Stimulated activated naive CD8-positive, alpha-beta T cell treated with anti-CD3 and anti-CD28 coated beads, Interleukin-15, amount 100 ng/mL, for 72 hours (primary cell): ENCODE data around the gene LXN.
"Not testable (repeated sequence)": the region's sequence is repeated elsewhere in the genome, so short reads cannot be mapped to it uniquely, and the experiment has no call there.

Experiments used
- ATAC-seq: fragments of 150-1000 bp; cut with Tn5 transposase; 2 replicates; pipeline ENCODE4 v1.10.0; 2021; ENCODE audit warnings: mild to moderate bottlenecking, moderate library complexity
- DNase-seq, 2 donors: peaks; one replicate each; pipeline ENCODE4 v3.0.0; 2021 to 2022
- H3K27ac Mint-ChIP-seq, 2 donors: one replicate each; pipeline ENCODE4 v1.8.0; 2022; ENCODE audit warnings: mild to moderate bottlenecking in 2 of 2, mixed read lengths in 2 of 2, moderate library complexity in 2 of 2
- H3K27me3 Mint-ChIP-seq: one replicate; pipeline ENCODE4 v1.8.0; 2022; ENCODE audit warnings: mixed read lengths
- H3K4me1 Mint-ChIP-seq: one replicate; pipeline ENCODE4 v1.8.0; 2022; ENCODE audit warnings: mild to moderate bottlenecking, mixed read lengths
- H3K4me3 Mint-ChIP-seq, 2 donors: one replicate each; pipeline ENCODE4 v1.8.0; 2022; ENCODE audit warnings: mild to moderate bottlenecking in 2 of 2, mixed read lengths in 2 of 2, moderate library complexity in 1 of 2
- H3K9me3 Mint-ChIP-seq, 2 donors: one replicate each; pipeline ENCODE4 v1.8.0; 2022; ENCODE audit warnings: mixed read lengths in 2 of 2

LXN gene

GRCh38 chr3:158693866-158694456 is 21.5 kb upstream of the LXN start:
- not testable (repeated sequence) for H3K27me3 Mint-ChIP-seq, H3K4me3 Mint-ChIP-seq, DNase-seq, ATAC-seq, H3K27ac Mint-ChIP-seq, H3K4me1 Mint-ChIP-seq, H3K9me3 Mint-ChIP-seq

GRCh38 chr3:158685159-158685558 is 12.7 kb upstream of the LXN start:
- H3K27ac Mint-ChIP-seq, result no peak overlapping the region
- no peaks in the 10 kb centered on the region for H3K27me3 Mint-ChIP-seq
- no peak for DNase-seq

GRCh38 chr3:158683230-158683962 is 10.9 kb upstream of the LXN start:
- no peak for DNase-seq
- Mint-ChIP-seq H3K27ac (peak overlapping the region in 1 of 2 donors; percentile 27), H3K4me1 (no peaks in the 10 kb centered on the region), H3K9me3 (no peaks in the 10 kb centered on the region), H3K27me3 (no peaks in the 10 kb centered on the region), H3K4me3 (no peak overlapping the region)
- ATAC-seq, result no peak

More at GRCh38 chr3:158685159-158685558, 12.7 kb upstream of the LXN start:
- Mint-ChIP-seq H3K4me1 (no peaks in the 10 kb centered on the region), H3K4me3 (no peak overlapping the region), H3K9me3 (no peaks in the 10 kb centered on the region)
- no peak for ATAC-seq

GRCh38 chr3:158680861-158681260 is 8.4 kb upstream of the LXN start:
- Mint-ChIP-seq H3K27ac (no peak overlapping the region), H3K27me3 (no peaks in the 10 kb centered on the region), H3K9me3 (no peaks in the 10 kb centered on the region), H3K4me1 (no peaks in the 10 kb centered on the region), H3K4me3 (no peak overlapping the region)
- ATAC-seq (no peak), DNase-seq (no peak)

- no peaks in the 10 kb centered on the region for H3K4me1 Mint-ChIP-seq
- H3K4me3 Mint-ChIP-seq, result no peak overlapping the region
- no peaks in the 10 kb centered on the region for H3K27me3 Mint-ChIP-seq
- ATAC-seq (no peak), DNase-seq (no peak)
- no peaks in the 10 kb centered on the region for H3K9me3 Mint-ChIP-seq
- H3K27ac Mint-ChIP-seq, result no peak overlapping the region
These were observed 7.1 kb upstream of the LXN start for GRCh38 chr3:158679547-158680000.

GRCh38 chr3:158678687-158679086 is 6.2 kb upstream of the LXN start:
- Mint-ChIP-seq H3K27ac (no peak overlapping the region), H3K4me1 (no peaks in the 10 kb centered on the region), H3K4me3 (no peak overlapping the region), H3K9me3 (no peaks in the 10 kb centered on the region), H3K27me3 (no peaks in the 10 kb centered on the region)
- DNase-seq (no peak), ATAC-seq (no peak)

GRCh38 chr3:158671821-158672214 is 630 bp downstream of the LXN start:
- DNase-seq (no peak), ATAC-seq (no peak)
- Mint-ChIP-seq H3K27me3 (no peaks in the 10 kb centered on the region), H3K4me3 (peak overlapping the region; percentile 84 to 85), H3K4me1 (peaks cover 22% of the 10 kb centered on the region), H3K27ac (peak overlapping the region; percentile 89 to 91), H3K9me3 (no peaks in the 10 kb centered on the region)

- no peak for DNase-seq
- no peak overlapping the region for H3K4me3 Mint-ChIP-seq
- peaks cover 22% of the 10 kb centered on the region for H3K4me1 Mint-ChIP-seq
- H3K27me3 Mint-ChIP-seq, result no peaks in the 10 kb centered on the region
- H3K9me3 Mint-ChIP-seq, result no peaks in the 10 kb centered on the region
- H3K27ac Mint-ChIP-seq, result no peak overlapping the region
- ATAC-seq, result no peak
These were observed 3.9 kb downstream of the LXN start for GRCh38 chr3:158668506-158668905.

- Mint-ChIP-seq H3K27me3 (no peaks in the 10 kb centered on the region), H3K4me1 (peaks cover 9% of the 10 kb centered on the region), H3K4me3 (no peak overlapping the region), H3K27ac (no peak overlapping the region), H3K9me3 (no peaks in the 10 kb centered on the region)
- DNase-seq, result no peak
- no peak for ATAC-seq
These were observed 6.0 kb downstream of the LXN start for GRCh38 chr3:158666416-158666815.

- Mint-ChIP-seq H3K27ac (no peak overlapping the region), H3K4me3 (no peak overlapping the region), H3K27me3 (no peaks in the 10 kb centered on the region), H3K9me3 (no peaks in the 10 kb centered on the region), H3K4me1 (peaks cover 12% of the 10 kb centered on the region)
- ATAC-seq (no peak), DNase-seq (no peak)
These were observed 8.6 kb downstream of the LXN start for GRCh38 chr3:158663832-158664231.

GRCh38 chr3:158663246-158663645 is 9.2 kb downstream of the LXN start:
- Mint-ChIP-seq H3K27me3 (no peaks in the 10 kb centered on the region), H3K9me3 (no peaks in the 10 kb centered on the region), H3K4me1 (peaks cover 13% of the 10 kb centered on the region), H3K27ac (no peak overlapping the region), H3K4me3 (no peak overlapping the region)
- ATAC-seq (no peak), DNase-seq (no peak)

GRCh38 chr3:158660711-158661110 is 11.7 kb downstream of the LXN start:
- H3K27me3 Mint-ChIP-seq, result no peaks in the 10 kb centered on the region
- ATAC-seq (no peak), DNase-seq (no peak)
- H3K4me1 Mint-ChIP-seq, result peaks cover 17% of the 10 kb centered on the region
- H3K9me3 Mint-ChIP-seq, result no peaks in the 10 kb centered on the region
- no peak overlapping the region for H3K27ac Mint-ChIP-seq
- no peak overlapping the region for H3K4me3 Mint-ChIP-seq

- peak; percentile 75 for ATAC-seq
- peak; percentile 38 to 58 for DNase-seq
These were observed 12.8 kb downstream of the LXN start for GRCh38 chr3:158659454-158660237.

GRCh38 chr3:158658889-158659288 is 13.6 kb downstream of the LXN start:
- H3K9me3 Mint-ChIP-seq, result no peaks in the 10 kb centered on the region
- H3K27me3 Mint-ChIP-seq, result no peaks in the 10 kb centered on the region
- H3K27ac Mint-ChIP-seq, result no peak overlapping the region
- DNase-seq, result no peak
- H3K4me1 Mint-ChIP-seq, result peaks cover 17% of the 10 kb centered on the region
- peak overlapping the region in 1 of 2 donors; percentile 17 for H3K4me3 Mint-ChIP-seq
- peak; percentile 73 for ATAC-seq

More at GRCh38 chr3:158659454-158660237, 12.8 kb downstream of the LXN start:
- peaks cover 17% of the 10 kb centered on the region for H3K4me1 Mint-ChIP-seq
- H3K9me3 Mint-ChIP-seq, result no peaks in the 10 kb centered on the region
- H3K27me3 Mint-ChIP-seq, result no peaks in the 10 kb centered on the region
- peak overlapping the region in 1 of 2 donors; percentile 25 for H3K27ac Mint-ChIP-seq
- H3K4me3 Mint-ChIP-seq, result no peak overlapping the region

GRCh38 chr3:158652463-158652862 is 20.0 kb downstream of the LXN start:
- no peak for ATAC-seq
- no peaks in the 10 kb centered on the region for H3K9me3 Mint-ChIP-seq
- H3K4me1 Mint-ChIP-seq, result peaks cover 15% of the 10 kb centered on the region
- no peak overlapping the region for H3K27ac Mint-ChIP-seq
- H3K27me3 Mint-ChIP-seq, result no peaks in the 10 kb centered on the region
- no peak overlapping the region for H3K4me3 Mint-ChIP-seq
- no peak for DNase-seq

- Mint-ChIP-seq H3K4me3 (no peak overlapping the region), H3K4me1 (peaks cover 22% of the 10 kb centered on the region), H3K27ac (no peak overlapping the region), H3K9me3 (no peaks in the 10 kb centered on the region), H3K27me3 (no peaks in the 10 kb centered on the region)
- no peak for DNase-seq
- no peak for ATAC-seq
These were observed 21.3 kb downstream of the LXN start for GRCh38 chr3:158651192-158651591.
